B cell (primary cell): ENCODE measurements around the gene SRSF2. TPM values are rescaled to one million over a fixed set of nuclear protein-coding genes. Genes with fewer than 3 reads are reported as not detected.

Source experiments
- ATAC-seq: fragments of 200-7000 bp; cut with Tn5 transposase; one replicate; pipeline ENCODE4 v1.10.0; 2021; ENCODE audit warnings: low read depth, mild to moderate bottlenecking, moderate number of reproducible peaks, moderate library complexity
- CTCF ChIA-PET: fragments of 350-600 bp; sonication (Branson Sonifier 250); formaldehyde crosslinking; loops from one replicate; lab custom pipeline; 2021; ENCODE audit warnings: antibody characterized with exemption, inconsistent platforms; lab: Charles Lee
- POLR2A ChIA-PET: fragments of 350-600 bp; sonication (Branson Sonifier 250); formaldehyde crosslinking; loops from one replicate; lab custom pipeline; 2021; ENCODE audit warnings: antibody characterized with exemption; lab: Charles Lee
- DNase-seq: peaks from one replicate; pipeline ENCODE4 v3.0.0; 2013
- H2AFZ ChIP-seq: 2 replicates; pipeline ENCODE4 v1.6.1; 2012; ENCODE audit warnings: mild to moderate bottlenecking, low read depth, low read length; ENCODE audit not compliant: insufficient read depth, poor library complexity, severe bottlenecking
- H3K27ac ChIP-seq, 2 donors: 1 replicate in 1 of 2; 2 replicates in 1 of 2; pipeline ENCODE4 v1.5.1; 2012 to 2013; ENCODE audit warnings: low read length in 2 of 2, mild to moderate bottlenecking in 2 of 2, moderate library complexity in 1 of 2
- H3K27me3 ChIP-seq, 4 experiments: fragments of 200-600 bp in 1 of 4; sonication (generic) in 1 of 4; replicated peaks in 1 of 4; 1 replicate in 2 of 4; 2 replicates in 2 of 4; pipeline versions ENCODE4 v1.6.1 to v1.7.0; 2013 to 2016; ENCODE audit warnings: low read length in 3 of 4, mild to moderate bottlenecking in 2 of 4, mixed read lengths in 1 of 4, moderate library complexity in 1 of 4; ENCODE audit not compliant: insufficient read depth in 4 of 4, control insufficient read depth in 3 of 4; ENCODE audit errors: control extremely low read depth in 1 of 4
- H3K36me3 ChIP-seq, 2 experiments: replicated peaks in 1 of 2; 1 replicate in 1 of 2; 2 replicates in 1 of 2; pipeline versions ENCODE4 v1.6.1 to v1.7.1; 2013; ENCODE audit warnings: low read length in 1 of 2; ENCODE audit not compliant: insufficient read depth in 2 of 2, control insufficient read depth in 1 of 2; ENCODE audit errors: control extremely low read depth in 1 of 2, extremely low read depth in 1 of 2
- H3K4me1 ChIP-seq, 2 donors: fragments of 200-600 bp in 1 of 2; sonication (generic) in 1 of 2; 1 replicate in 1 of 2; 2 replicates in 1 of 2; pipeline versions ENCODE4 v1.5.1 to v1.6.1; 2013 to 2017; ENCODE audit warnings: low read length in 2 of 2; ENCODE audit not compliant: control insufficient read depth in 2 of 2, insufficient read depth in 2 of 2
- H3K4me2 ChIP-seq: replicated peaks from 2 replicates; pipeline ENCODE3; 2012; ENCODE audit warnings: mild to moderate bottlenecking, low read depth, low read length; ENCODE audit not compliant: poor library complexity, severe bottlenecking
- H3K4me3 ChIP-seq, 5 experiments: fragments of 200-600 bp in 1 of 5; sonication (generic) in 1 of 5; 1 replicate in 3 of 5; 2 replicates in 2 of 5; pipeline versions ENCODE4 v1.5.1 to v1.7.0; 2011 to 2016; ENCODE audit warnings: low read length in 4 of 5, mild to moderate bottlenecking in 4 of 5, low read depth in 2 of 5, control low read depth in 1 of 5, moderate library complexity in 1 of 5; ENCODE audit not compliant: insufficient read depth in 1 of 5; ENCODE audit errors: control extremely low read depth in 1 of 5, extremely low read depth in 1 of 5
- H3K79me2 ChIP-seq: fragments of 200-600 bp; sonication (generic); one replicate; pipeline ENCODE4 v1.6.0; 2016; ENCODE audit warnings: low read length; ENCODE audit not compliant: control insufficient read depth, insufficient read depth
- H3K9ac ChIP-seq: fragments of 200-600 bp; sonication (generic); 2 replicates; pipeline ENCODE4 v1.6.1; 2017; ENCODE audit warnings: mild to moderate bottlenecking, low read length, moderate library complexity
- H3K9me3 ChIP-seq, 3 donors: one replicate each; pipeline versions ENCODE4 v1.6.1 to v1.7.1; 2013; ENCODE audit warnings: low read length in 2 of 3; ENCODE audit not compliant: control insufficient read depth in 2 of 3, insufficient read depth in 1 of 3; ENCODE audit errors: control extremely low read depth in 1 of 3
- H4K20me1 ChIP-seq: 2 replicates; pipeline ENCODE4 v1.6.0; 2012; ENCODE audit warnings: mild to moderate bottlenecking, low read length; ENCODE audit not compliant: insufficient read depth, control insufficient read depth, poor library complexity, severe bottlenecking
- H3K27ac Mint-ChIP-seq: one replicate; pipeline ENCODE4 v1.8.0; 2021; ENCODE audit warnings: mixed read lengths
- H3K27me3 Mint-ChIP-seq: one replicate; pipeline ENCODE4 v1.8.0; 2021; ENCODE audit warnings: mixed read lengths
- H3K4me1 Mint-ChIP-seq: one replicate; pipeline ENCODE4 v1.8.0; 2021; ENCODE audit warnings: mixed read lengths
- H3K4me3 Mint-ChIP-seq: one replicate; pipeline ENCODE4 v1.8.0; 2021; ENCODE audit warnings: mixed read lengths
- H3K9me3 Mint-ChIP-seq: one replicate; pipeline ENCODE4 v1.8.0; 2022; ENCODE audit warnings: mixed read lengths; ENCODE audit not compliant: insufficient read depth
- EZH2 ChIP-seq: IDR thresholded peaks from 2 replicates; pipeline ENCODE4 v1.6.1; 2012; ENCODE audit warnings: borderline replicate concordance, low read depth, mild to moderate bottlenecking, moderate library complexity, low read length; ENCODE audit not compliant: insufficient read depth, poor library complexity, severe bottlenecking
- WGBS: methylation state at CpG from one replicate; pipeline ENCODE4 v1.1.5; 2013; ENCODE audit warnings: missing lambda C conversion rate; ENCODE audit not compliant: insufficient coverage; 5-methylcytosine and 5-hydroxymethylcytosine counted together
- intact Hi-C: fragments of 100-400 bp; cut with micrococcal nuclease; formaldehyde crosslinking; loops from one replicate; pipeline ENCODE4 v1.10.0; 2022
- polyA plus RNA-seq: library from polyadenylated mRNA; depleted of rRNA; stranded (reverse); fragments of >200 nt; gene quantifications from 2 replicates; pipeline ENCODE4 v1.2.3, GENCODE V29; 2012
- total RNA-seq, 2 donors: library from RNA; stranded (reverse); fragments of 120-200 nt in 1 of 2; gene quantifications; 1 replicate in 1 of 2; 2 replicates in 1 of 2; pipeline versions ENCODE4 v1.2.3 to v1.2.4, GENCODE V29; 2013 to 2022
- TF ChIP-seq, protein P1 (sequence below): fragments of 200-600 bp; IDR thresholded peaks from one replicate; pipeline ENCODE4 v1.8.0; 2022; ENCODE audit warnings: antibody characterized with exemption, mild to moderate bottlenecking

Gene SRSF2
- total and polyA plus RNA-seq, 2 donors (not counting 1 experiment from before 2014, with no cell fraction given) = 362 to 764 TPM

DNA sequence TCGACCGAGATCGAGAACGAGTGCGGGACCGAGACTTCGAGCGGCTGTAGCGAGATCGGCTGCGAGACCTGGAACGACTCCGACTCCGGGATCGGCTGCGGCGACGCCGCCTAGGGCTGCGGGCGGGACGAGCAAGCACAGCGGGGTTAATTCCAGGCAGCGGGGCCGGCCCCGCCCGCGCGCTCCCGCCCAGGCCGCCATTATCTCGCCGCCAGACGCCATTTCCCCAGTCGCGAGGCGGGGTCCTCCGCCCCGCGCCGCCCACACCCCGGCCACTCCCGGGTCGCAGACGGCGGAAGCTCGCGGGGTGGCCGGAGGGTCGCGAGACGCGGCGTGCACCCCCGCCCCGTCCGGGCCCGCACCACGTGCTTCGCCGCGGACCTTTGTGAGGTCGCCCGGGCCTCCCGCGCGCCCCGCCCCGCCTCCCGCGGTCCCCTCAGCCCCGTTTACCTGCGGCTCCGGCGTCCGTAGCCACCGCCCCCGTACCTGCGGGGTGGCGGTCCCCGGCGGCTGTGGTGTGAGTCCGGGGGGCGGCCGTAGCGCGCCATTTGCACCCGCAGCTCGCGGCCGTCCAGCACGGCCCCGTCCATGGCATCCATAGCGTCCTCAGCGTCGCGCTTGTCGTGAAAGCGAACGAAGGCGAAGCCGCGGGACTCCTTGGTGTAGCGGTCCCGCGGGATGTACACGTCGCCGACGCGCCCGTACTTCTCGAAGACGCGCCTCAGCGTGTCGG, 616 bp downstream of the SRSF2 start:
- peak overlapping the region; percentile 97 for H3K4me3 Mint-ChIP-seq
- peak; percentile 83 for DNase-seq
- ChIA-PET POLR2A (interaction anchor here (0.6 to 5.6 kb wide), 5 partner anchors 10 to 332 kb away, joined by 3 to 75 read pairs (median 6); partner anchors contain the start of genes JMJD6 and METTL23), CTCF (interaction anchor here (4.3 kb wide), 1 partner anchor 9 kb away, joined by 29 read pairs; the partner anchor contains the start of genes JMJD6 and METTL23)
- H4K20me1 ChIP-seq = peaks cover 9% of the 10 kb centered on the region
- TF ChIP-seq, protein P1, sequence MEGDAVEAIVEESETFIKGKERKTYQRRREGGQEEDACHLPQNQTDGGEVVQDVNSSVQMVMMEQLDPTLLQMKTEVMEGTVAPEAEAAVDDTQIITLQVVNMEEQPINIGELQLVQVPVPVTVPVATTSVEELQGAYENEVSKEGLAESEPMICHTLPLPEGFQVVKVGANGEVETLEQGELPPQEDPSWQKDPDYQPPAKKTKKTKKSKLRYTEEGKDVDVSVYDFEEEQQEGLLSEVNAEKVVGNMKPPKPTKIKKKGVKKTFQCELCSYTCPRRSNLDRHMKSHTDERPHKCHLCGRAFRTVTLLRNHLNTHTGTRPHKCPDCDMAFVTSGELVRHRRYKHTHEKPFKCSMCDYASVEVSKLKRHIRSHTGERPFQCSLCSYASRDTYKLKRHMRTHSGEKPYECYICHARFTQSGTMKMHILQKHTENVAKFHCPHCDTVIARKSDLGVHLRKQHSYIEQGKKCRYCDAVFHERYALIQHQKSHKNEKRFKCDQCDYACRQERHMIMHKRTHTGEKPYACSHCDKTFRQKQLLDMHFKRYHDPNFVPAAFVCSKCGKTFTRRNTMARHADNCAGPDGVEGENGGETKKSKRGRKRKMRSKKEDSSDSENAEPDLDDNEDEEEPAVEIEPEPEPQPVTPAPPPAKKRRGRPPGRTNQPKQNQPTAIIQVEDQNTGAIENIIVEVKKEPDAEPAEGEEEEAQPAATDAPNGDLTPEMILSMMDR = no peak
- no peak for TF ChIP-seq EZH2
- intact Hi-C loops = loop anchor here (1.0 to 5.0 kb wide), 5 partner anchors 10 to 1221 kb away; partner anchors contain the start of genes CASKIN2, JMJD6, METTL23 and SEC14L1
- H3K4me1 ChIP-seq = peaks cover 36 to 38% of the 10 kb centered on the region in 2 donors
- H3K9ac ChIP-seq = peak overlapping the region; percentile 87
- H3K9me3 ChIP-seq = no peaks in the 10 kb centered on the region
- H3K36me3 ChIP-seq = peaks cover 0 to 43% of the 10 kb centered on the region in 2 experiments
- H3K27me3 ChIP-seq = no peaks in the 10 kb centered on the region
- peak; percentile 13 for ATAC-seq
- H3K4me1 Mint-ChIP-seq = peaks cover 57% of the 10 kb centered on the region
- H3K4me2 ChIP-seq = peak overlapping the region; percentile 92
- H3K4me3 ChIP-seq = peak overlapping the region; percentile 93 to 99 (median 97)
- peaks cover 76% of the 10 kb centered on the region for H3K79me2 ChIP-seq
- H3K27ac Mint-ChIP-seq = peak overlapping the region; percentile 99
- H2AFZ ChIP-seq = peak overlapping the region; percentile 12
- H3K9me3 Mint-ChIP-seq = no peaks in the 10 kb centered on the region
- no peaks in the 10 kb centered on the region for H3K27me3 Mint-ChIP-seq
- WGBS = under 1% methylated on average over 117 of the region's 117 CpGs
- peak overlapping the region; percentile 92 to 97 for H3K27ac ChIP-seq
